ENCODE results near the gene FCHO1. TPM values are rescaled to one million over a fixed set of nuclear protein-coding genes. Genes with fewer than 3 reads are reported as not detected.
"Not testable (repeated sequence)": the region's sequence is repeated elsewhere in the genome, so short reads cannot be mapped to it uniquely, and the experiment has no call there.

Gene FCHO1
- total RNA-seq, 4 donors from 2014 or later = 32.6 to 48.2 (median 35.7) TPM

- 6% methylated on average over 10 of the region's 37 CpGs for WGBS
- no peak for DNase-seq (ENCODE audit: low spot score in 2 of 2)
- Histone ChIP-seq H3K9me3 (no peaks in the 10 kb centered on the region), H3K4me1 (peaks cover 14% of the 10 kb centered on the region), H3K36me3 (no peaks in the 10 kb centered on the region), H3K27me3 (peaks cover 38% of the 10 kb centered on the region), H3K4me3 (peak overlapping the region; percentile 32), H3K27ac (no peak overlapping the region)
- TF ChIP-seq POLR2AphosphoS5 (IDR thresholded peaks at IDR 0.05) (no peak), EP300 (IDR thresholded peaks at IDR 0.05) (no peak), POLR2A (IDR thresholded peaks at IDR 0.05) (no peak)
- TF ChIP-seq, protein P1, sequence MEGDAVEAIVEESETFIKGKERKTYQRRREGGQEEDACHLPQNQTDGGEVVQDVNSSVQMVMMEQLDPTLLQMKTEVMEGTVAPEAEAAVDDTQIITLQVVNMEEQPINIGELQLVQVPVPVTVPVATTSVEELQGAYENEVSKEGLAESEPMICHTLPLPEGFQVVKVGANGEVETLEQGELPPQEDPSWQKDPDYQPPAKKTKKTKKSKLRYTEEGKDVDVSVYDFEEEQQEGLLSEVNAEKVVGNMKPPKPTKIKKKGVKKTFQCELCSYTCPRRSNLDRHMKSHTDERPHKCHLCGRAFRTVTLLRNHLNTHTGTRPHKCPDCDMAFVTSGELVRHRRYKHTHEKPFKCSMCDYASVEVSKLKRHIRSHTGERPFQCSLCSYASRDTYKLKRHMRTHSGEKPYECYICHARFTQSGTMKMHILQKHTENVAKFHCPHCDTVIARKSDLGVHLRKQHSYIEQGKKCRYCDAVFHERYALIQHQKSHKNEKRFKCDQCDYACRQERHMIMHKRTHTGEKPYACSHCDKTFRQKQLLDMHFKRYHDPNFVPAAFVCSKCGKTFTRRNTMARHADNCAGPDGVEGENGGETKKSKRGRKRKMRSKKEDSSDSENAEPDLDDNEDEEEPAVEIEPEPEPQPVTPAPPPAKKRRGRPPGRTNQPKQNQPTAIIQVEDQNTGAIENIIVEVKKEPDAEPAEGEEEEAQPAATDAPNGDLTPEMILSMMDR (IDR thresholded peaks at IDR 0.05) = no peak
These were observed 27.1 kb downstream of the FCHO1 start for GRCh38 chr19:17778251-17778967.

GRCh38 chr19:17778968-17779929, 28.0 kb downstream of the FCHO1 start:
- H3K36me3 ChIP-seq = no peaks in the 10 kb centered on the region

GRCh38 chr19:17780781-17781180, 29.5 kb downstream of the FCHO1 start:
- Histone ChIP-seq H3K36me3 (no peaks in the 10 kb centered on the region), H3K4me1 (peaks cover 14% of the 10 kb centered on the region), H3K27ac (no peak overlapping the region), H3K4me3 (no peak overlapping the region), H3K9me3 (no peaks in the 10 kb centered on the region), H3K27me3 (peaks cover 38% of the 10 kb centered on the region)
- 87% methylated on average over 2 of the region's 2 CpGs for WGBS
- no peak for DNase-seq (ENCODE audit: low spot score in 2 of 2)
- no peak for TF ChIP-seq EP300 (IDR thresholded peaks at IDR 0.05)
- no peak for TF ChIP-seq POLR2AphosphoS5 (IDR thresholded peaks at IDR 0.05)
- TF ChIP-seq POLR2A (IDR thresholded peaks at IDR 0.05) = no peak
- TF ChIP-seq, protein P1 (IDR thresholded peaks at IDR 0.05) = no peak

More at GRCh38 chr19:17778968-17779929, 28.0 kb downstream of the FCHO1 start:
- no peak overlapping the region for H3K27ac ChIP-seq
- H3K4me3 ChIP-seq = peak overlapping the region; percentile 32
- H3K4me1 ChIP-seq = peaks cover 14% of the 10 kb centered on the region
- DNase-seq (ENCODE audit: low spot score in 2 of 2) = no peak
- 20% methylated on average over 25 of the region's 25 CpGs for WGBS
- H3K9me3 ChIP-seq = no peaks in the 10 kb centered on the region
- H3K27me3 ChIP-seq = peaks cover 38% of the 10 kb centered on the region
- TF ChIP-seq POLR2A (IDR thresholded peaks at IDR 0.05) (no peak), POLR2AphosphoS5 (IDR thresholded peaks at IDR 0.05) (no peak), EP300 (IDR thresholded peaks at IDR 0.05) (no peak)
- TF ChIP-seq, protein P1 (IDR thresholded peaks at IDR 0.05) = no peak

GRCh38 chr19:17783721-17784120, 32.4 kb downstream of the FCHO1 start:
- H3K27ac ChIP-seq; H3K9me3 ChIP-seq; H3K4me1 ChIP-seq; DNase-seq (ENCODE audit: low spot score in 2 of 2); H3K4me3 ChIP-seq; H3K36me3 ChIP-seq: not testable (repeated sequence)
- peaks cover 25% of the 10 kb centered on the region for H3K27me3 ChIP-seq
- WGBS = 75% methylated on average over 3 of the region's 5 CpGs

- WGBS = 63% methylated on average over 25 of the region's 32 CpGs
- no peaks in the 10 kb centered on the region for H3K36me3 ChIP-seq
- H3K9me3 ChIP-seq = no peaks in the 10 kb centered on the region
- no peak for DNase-seq (ENCODE audit: low spot score in 2 of 2)
- no peak for TF ChIP-seq POLR2A (IDR thresholded peaks at IDR 0.05)
- TF ChIP-seq, protein P1 (IDR thresholded peaks at IDR 0.05) = peak; percentile 47 to 71
- peaks cover 18% of the 10 kb centered on the region for H3K27me3 ChIP-seq
- peaks cover 2% of the 10 kb centered on the region for H3K4me1 ChIP-seq
- no peak overlapping the region for H3K27ac ChIP-seq
- H3K4me3 ChIP-seq = no peak overlapping the region
These were observed 33.1 kb downstream of the FCHO1 start for GRCh38 chr19:17784201-17785008.

All from suprapubic skin (tissue), 4 donors.